ENCODE measurements around the gene MED15.

DNA sequence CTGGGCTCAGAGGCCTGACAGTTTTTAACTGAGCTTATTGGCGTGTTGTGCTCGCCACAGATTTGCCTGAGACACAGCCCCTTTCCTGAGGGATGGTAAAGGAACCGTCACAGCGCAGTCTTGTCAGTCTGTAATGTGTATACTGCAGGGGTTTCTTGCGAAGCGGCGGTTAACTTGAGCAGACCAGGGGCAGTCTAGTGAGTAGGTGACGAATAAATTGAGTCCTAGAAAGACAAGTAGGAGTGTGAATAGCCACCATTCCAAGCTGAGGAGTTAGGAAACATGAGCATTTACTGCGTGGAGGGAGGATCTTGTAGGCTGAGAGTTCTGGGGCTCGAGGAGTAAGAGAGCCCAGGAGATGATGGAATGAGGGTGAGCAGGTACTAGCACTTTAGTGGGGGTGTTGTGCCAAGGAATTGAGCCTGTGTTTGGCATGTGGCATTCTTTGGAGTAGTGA lies 1.4 kb downstream of the MED15 start:
- TF ChIP-seq TFCP2L1 (CRISPR knock-in tag; IDR thresholded peaks at IDR 0.05) (no peak), POLR2AphosphoS2 (conservative IDR thresholded peaks at IDR 0.05; ENCODE audit: low read length) (no peak), FOSL2 (IDR thresholded peaks at IDR 0.05) (no peak), FOSL2 (CRISPR knock-in tag; IDR thresholded peaks at IDR 0.05) (no peak), RFX5 (IDR thresholded peaks at IDR 0.05) (no peak), CTCF (IDR thresholded peaks at IDR 0.05) (no peak), CBX8 (IDR thresholded peaks at IDR 0.05) (no peak), PHF8 (IDR thresholded peaks at IDR 0.05; ENCODE audit: borderline replicate concordance, low read depth) (no peak)

Data from A549 (cell line).